Measurements from ENCODE around the gene PLEKHG7. TPM values are rescaled to one million over a fixed set of nuclear protein-coding genes. Genes with fewer than 3 reads are reported as not detected.
A peak's percentile ranks its signal among the peaks of the same experiment; 100 is the strongest.

PLEKHG7 gene
- total RNA-seq, 4 donors from 2014 or later = 2.5 to 8.6 (median 4.3) TPM

GRCh38 chr12:92707926-92708325 lies 5.1 kb downstream of the PLEKHG7 start:
- H3K4me3 ChIP-seq = no peak overlapping the region
- no peak for TF ChIP-seq POLR2A (IDR thresholded peaks at IDR 0.05)
- no peak for TF ChIP-seq EP300 (IDR thresholded peaks at IDR 0.05; ENCODE audit: low read depth)
- TF ChIP-seq CTCF (IDR thresholded peaks at IDR 0.05) = no peak
- no peak for TF ChIP-seq POLR2AphosphoS5 (IDR thresholded peaks at IDR 0.05)
- in situ Hi-C loops (cut with MboI; ENCODE audit: low pct_ligation_motif_present in 1 of 4, low pct_unique_long_range_greater_than_20kb in 1 of 4, low sequenced_read_pairs in 3 of 4) (no loop called here), intact Hi-C loops (cut with DNase I; ENCODE audit: low total_unique reads) (no loop called here)
- H3K36me3 ChIP-seq = no peaks in the 10 kb centered on the region
- no peak for DNase-seq
- H3K9me3 ChIP-seq = no peaks in the 10 kb centered on the region
- whole genome bisulfite sequencing, 2 donors (ENCODE audit: low coverage in 1 of 2) = 86 to 100% methylated on average over 1 of the region's 1 CpG
- H3K27me3 ChIP-seq = no peaks in the 10 kb centered on the region
- peaks cover 0 to 6% (median 0%) of the 10 kb centered on the region in 4 donors for H3K4me1 ChIP-seq
- no peak overlapping the region for H3K27ac ChIP-seq

GRCh38 chr12:92715625-92716024 lies 12.8 kb downstream of the PLEKHG7 start:
- Histone ChIP-seq H3K4me1 (no peaks in the 10 kb centered on the region), H3K36me3 (no peaks in the 10 kb centered on the region), H3K27me3 (no peaks in the 10 kb centered on the region), H3K4me3 (no peak overlapping the region), H3K27ac (no peak overlapping the region), H3K9me3 (no peaks in the 10 kb centered on the region)
- TF ChIP-seq POLR2AphosphoS5 (IDR thresholded peaks at IDR 0.05) = no peak
- no peak for TF ChIP-seq POLR2A (IDR thresholded peaks at IDR 0.05)
- WGBS, 2 donors (ENCODE audit: low coverage in 1 of 2) = 0 to 55% methylated on average over 1 of the region's 1 CpG
- DNase-seq = no peak
- in situ Hi-C loops (cut with MboI; ENCODE audit: low pct_ligation_motif_present in 1 of 4, low pct_unique_long_range_greater_than_20kb in 1 of 4, low sequenced_read_pairs in 3 of 4) = no loop called here
- intact Hi-C loops (cut with DNase I; ENCODE audit: low total_unique reads) = no loop called here

GRCh38 chr12:92717202-92717601 lies 14.4 kb downstream of the PLEKHG7 start:
- 74 to 92% methylated on average over 2 of the region's 2 CpGs for WGBS, 2 donors (ENCODE audit: low coverage in 1 of 2)
- Histone ChIP-seq H3K36me3 (no peaks in the 10 kb centered on the region), H3K4me3 (no peak overlapping the region), H3K27me3 (no peaks in the 10 kb centered on the region), H3K4me1 (no peaks in the 10 kb centered on the region), H3K9me3 (no peaks in the 10 kb centered on the region), H3K27ac (no peak overlapping the region)
- in situ Hi-C loops (cut with MboI; ENCODE audit: low pct_ligation_motif_present in 1 of 4, low pct_unique_long_range_greater_than_20kb in 1 of 4, low sequenced_read_pairs in 3 of 4) (no loop called here), intact Hi-C loops (cut with DNase I; ENCODE audit: low total_unique reads) (no loop called here)
- DNase-seq = no peak
- TF ChIP-seq POLR2AphosphoS5 (IDR thresholded peaks at IDR 0.05) (no peak), CTCF (IDR thresholded peaks at IDR 0.05) (peak in 3 of 5 experiments; percentile 9 to 16 (median 16))

GRCh38 chr12:92718483-92718990 lies 15.7 kb downstream of the PLEKHG7 start:
- intact Hi-C loops (cut with DNase I; ENCODE audit: low total_unique reads) (no loop called here), in situ Hi-C loops (cut with MboI; ENCODE audit: low pct_ligation_motif_present in 1 of 4, low pct_unique_long_range_greater_than_20kb in 1 of 4, low sequenced_read_pairs in 3 of 4) (no loop called here)
- DNase-seq = no peak
- TF ChIP-seq POLR2AphosphoS5 (IDR thresholded peaks at IDR 0.05) (no peak), EP300 (IDR thresholded peaks at IDR 0.05; ENCODE audit: low read depth) (no peak), POLR2A (IDR thresholded peaks at IDR 0.05) (no peak), CTCF (IDR thresholded peaks at IDR 0.05) (no peak)
- Histone ChIP-seq H3K4me1 (no peaks in the 10 kb centered on the region), H3K27ac (no peak overlapping the region), H3K9me3 (no peaks in the 10 kb centered on the region), H3K4me3 (no peak overlapping the region), H3K36me3 (no peaks in the 10 kb centered on the region), H3K27me3 (no peaks in the 10 kb centered on the region)
- 60 to 88% methylated on average over 1 to 2 of the region's 2 CpGs for WGBS, 2 donors (ENCODE audit: low coverage in 1 of 2)

GRCh38 chr12:92719674-92720073 lies 16.9 kb downstream of the PLEKHG7 start:
- 47 to 65% methylated on average over 2 to 6 of the region's 6 CpGs for WGBS, 2 donors (ENCODE audit: low coverage in 1 of 2)
- intact Hi-C loops (cut with DNase I; ENCODE audit: low total_unique reads) = no loop called here

More at GRCh38 chr12:92719674-92720073, 16.9 kb downstream of the PLEKHG7 start:
- Histone ChIP-seq H3K27ac (no peak overlapping the region), H3K4me3 (no peak overlapping the region), H3K9me3 (no peaks in the 10 kb centered on the region), H3K27me3 (no peaks in the 10 kb centered on the region), H3K36me3 (no peaks in the 10 kb centered on the region), H3K4me1 (no peaks in the 10 kb centered on the region)
- no peak for DNase-seq
- in situ Hi-C loops (cut with MboI; ENCODE audit: low pct_ligation_motif_present in 1 of 4, low pct_unique_long_range_greater_than_20kb in 1 of 4, low sequenced_read_pairs in 3 of 4) = no loop called here
- no peak for TF ChIP-seq POLR2A (IDR thresholded peaks at IDR 0.05)
- TF ChIP-seq CTCF (IDR thresholded peaks at IDR 0.05) = no peak
- TF ChIP-seq POLR2AphosphoS5 (IDR thresholded peaks at IDR 0.05) = no peak

Data from transverse colon (tissue), 4 donors.